MM.1S (cell line): Measurements from ENCODE around the gene HRK.

ENCODE experiments used
- CTCF ChIP-seq: fragments of 300-600 bp; sonication (generic); IDR thresholded peaks from 2 replicates; pipeline ENCODE4 v1.5.1; 2016; ENCODE audit warnings: antibody characterized with exemption, low read length, mixed read lengths
- EZH2 ChIP-seq: fragments of 300-600 bp; sonication (generic); optimal IDR thresholded peaks from 2 replicates; pipeline ENCODE3; 2017; ENCODE audit warnings: low read depth, mild to moderate bottlenecking, antibody characterized with exemption, low read length, mixed read lengths

GRCh38 chr12:116887244-116887643 lies 6.0 kb upstream of the HRK start:
- TF ChIP-seq CTCF, result no peak
- no peak for TF ChIP-seq EZH2
